ENCODE data around the gene RBCK1.
"Not testable (repeated sequence)": the region's sequence is repeated elsewhere in the genome, so short reads cannot be mapped to it uniquely, and the experiment has no call there.

RBCK1 gene

DNA sequence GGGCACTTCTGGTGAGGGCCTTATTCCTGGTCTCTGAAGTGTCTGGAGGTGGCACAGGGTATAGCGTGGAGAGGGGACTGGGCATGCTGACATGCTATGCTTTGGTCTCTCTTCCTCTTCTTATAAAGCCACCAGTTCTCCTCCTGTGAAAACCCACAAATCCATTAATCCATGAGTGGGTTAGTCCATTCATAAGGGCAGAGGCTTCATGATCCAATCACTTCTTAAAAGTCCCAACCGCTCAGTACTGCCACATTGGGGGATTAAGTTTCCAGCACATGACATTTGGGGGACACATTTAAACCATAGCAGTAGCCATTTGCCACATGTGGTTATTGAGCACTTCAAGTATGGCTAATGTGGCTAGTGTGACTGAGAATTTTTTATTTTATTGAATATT lies 31.3 kb upstream of the RBCK1 start:
- DNase-seq, result no peak

GRCh38 chr20:377578-377977 lies 30.5 kb upstream of the RBCK1 start:
- DNase-seq, result not testable (repeated sequence)

- no peak for DNase-seq
Observed at GRCh38 chr20:378961-379336, 29.1 kb upstream of the RBCK1 start.

GRCh38 chr20:380763-381580 lies 27.1 kb upstream of the RBCK1 start:
- DNase-seq, result peak; percentile 66

- DNase-seq, result peak; percentile 84
Observed at GRCh38 chr20:381581-382290, 26.4 kb upstream of the RBCK1 start.

GRCh38 chr20:382291-383115 lies 25.6 kb upstream of the RBCK1 start:
- no peak for DNase-seq

GRCh38 chr20:383889-384288 lies 24.2 kb upstream of the RBCK1 start:
- no peak for DNase-seq

DNA sequence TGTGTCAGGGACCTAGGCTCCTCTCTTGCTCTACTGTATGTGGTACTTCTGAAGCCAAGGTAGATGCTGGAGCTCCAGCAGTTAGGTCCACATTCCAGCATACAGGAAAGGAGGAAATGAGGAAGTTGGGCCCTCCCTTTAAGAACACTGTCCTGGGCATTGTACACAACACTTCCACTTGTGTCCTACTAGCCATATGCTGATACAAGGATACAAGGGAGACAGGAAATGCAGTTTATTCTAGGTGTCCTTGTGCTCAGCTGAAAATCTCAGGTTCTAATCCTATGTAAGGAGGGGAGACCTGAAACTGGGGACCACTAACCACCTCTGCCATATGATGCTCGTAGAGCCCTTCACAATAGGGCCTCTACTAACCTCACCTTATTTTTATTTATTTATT lies 23.4 kb upstream of the RBCK1 start:
- no peak for DNase-seq

- DNase-seq, result no peak
Observed at GRCh38 chr20:385448-385847, 22.7 kb upstream of the RBCK1 start.

GRCh38 chr20:386634-387033 lies 21.5 kb upstream of the RBCK1 start:
- DNase-seq, result not testable (repeated sequence)

- no peak for DNase-seq
Observed at GRCh38 chr20:387520-387919, 20.6 kb upstream of the RBCK1 start.

GRCh38 chr20:388034-388994 lies 19.8 kb upstream of the RBCK1 start:
- DNase-seq, result no peak

DNA sequence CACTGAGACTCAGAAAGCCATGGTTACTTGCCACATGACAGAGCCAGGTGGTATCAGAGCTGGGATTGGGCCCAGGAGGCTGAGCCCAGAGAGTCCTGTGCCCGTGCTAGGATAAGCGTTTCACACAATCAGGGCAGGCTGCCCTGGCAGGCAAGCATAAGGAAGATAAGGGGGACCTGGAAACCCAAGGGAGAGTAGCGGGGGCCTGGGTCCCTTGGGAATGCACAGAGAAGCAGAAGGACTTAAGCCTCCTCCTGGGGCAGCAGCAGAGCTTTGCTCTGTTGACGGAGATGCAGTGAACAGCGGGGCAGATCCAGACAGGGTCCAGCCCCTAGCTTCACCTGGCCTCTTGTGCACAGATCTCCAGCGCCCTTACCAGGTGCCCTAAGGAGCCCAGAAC lies 18.9 kb upstream of the RBCK1 start:
- DNase-seq, result no peak

GRCh38 chr20:391041-391711 lies 16.9 kb upstream of the RBCK1 start:
- no peak for DNase-seq

GRCh38 chr20:393296-393695 lies 14.8 kb upstream of the RBCK1 start:
- DNase-seq, result not testable (repeated sequence)

GRCh38 chr20:396252-396618 lies 11.9 kb upstream of the RBCK1 start:
- DNase-seq, result no peak

DNA sequence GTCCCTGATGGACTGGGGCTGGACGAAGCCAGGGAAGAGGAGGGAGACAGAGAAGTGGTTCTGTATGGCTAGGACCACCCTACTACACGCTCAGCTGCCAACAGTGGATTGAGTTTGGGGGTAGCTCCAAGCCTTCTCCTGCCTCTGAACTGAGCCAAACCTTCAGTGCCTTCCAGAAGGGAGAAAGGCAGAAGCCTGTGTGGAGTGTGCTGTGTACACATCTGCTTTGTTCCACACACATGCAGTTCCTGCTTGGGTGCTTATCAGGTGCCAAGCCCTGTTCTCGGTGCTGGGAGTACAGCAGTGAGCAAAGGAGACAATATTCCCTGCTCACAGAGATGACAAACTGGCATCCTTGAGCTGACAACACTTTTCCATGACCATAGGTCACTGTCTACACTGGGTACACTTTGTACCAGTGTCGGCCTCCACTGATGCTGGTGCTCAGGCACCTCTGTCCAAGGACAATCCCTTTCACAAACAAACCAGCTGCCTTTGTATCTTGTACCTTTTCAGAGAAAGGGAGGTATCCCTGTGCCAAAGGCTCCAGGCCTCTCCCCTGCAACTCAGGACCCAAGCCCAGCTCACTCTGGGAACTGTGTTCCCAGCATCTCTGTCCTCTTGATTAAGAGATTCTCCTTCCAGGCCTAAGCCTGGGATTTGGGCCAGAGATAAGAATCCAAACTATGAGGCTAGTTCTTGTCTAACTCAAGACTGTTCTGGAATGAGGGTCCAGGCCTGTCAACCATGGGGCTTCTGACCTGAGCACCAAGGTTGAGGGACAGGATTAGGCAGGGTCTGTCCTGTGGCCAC lies 11.3 kb upstream of the RBCK1 start:
- DNase-seq, result no peak

GRCh38 chr20:397432-398237 lies 10.5 kb upstream of the RBCK1 start:
- no peak for DNase-seq

DNA sequence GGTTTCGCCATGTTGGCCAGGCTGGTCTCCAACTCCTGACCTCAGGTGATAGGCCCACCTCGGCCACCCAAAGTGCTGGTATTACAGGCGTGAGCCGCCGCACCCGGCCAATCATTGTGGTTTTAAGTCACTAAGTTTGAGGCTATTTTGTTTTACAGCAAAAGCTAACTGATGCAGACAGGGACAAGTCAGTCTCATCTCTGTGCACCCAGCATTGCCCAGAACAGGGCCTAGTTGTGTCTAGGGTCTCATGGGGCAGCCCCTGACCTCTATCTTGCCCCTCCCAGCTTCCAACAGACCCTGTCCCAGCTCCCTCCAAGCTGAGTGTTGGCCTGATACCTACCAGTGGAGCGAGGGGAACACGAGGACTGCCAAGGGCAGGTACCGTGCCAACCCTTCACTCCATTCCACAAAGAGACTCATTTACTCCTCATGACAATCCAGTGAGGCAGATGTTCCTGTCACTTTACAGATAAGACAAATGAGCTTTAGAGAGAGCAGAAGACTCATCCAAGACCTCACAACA lies 8.9 kb upstream of the RBCK1 start:
- DNase-seq, result no peak

GRCh38 chr20:400128-400453 lies 8.0 kb upstream of the RBCK1 start:
- DNase-seq, result no peak
